GM12874 (cell line): ENCODE data around the gene ADAMTS13.

ENCODE experiments used
- CTCF ChIP-seq: IDR thresholded peaks from 2 replicates; pipeline ENCODE4 v1.5.1; 2011; ENCODE audit warnings: low read depth, mild to moderate bottlenecking, control low read depth, low read length, moderate library complexity; ENCODE audit not compliant: insufficient read depth

Gene ADAMTS13

GRCh38 chr9:133483611-133484010 is 61.4 kb downstream of the ADAMTS13 start:
- TF ChIP-seq CTCF = no peak

- TF ChIP-seq CTCF = no peak
Observed at GRCh38 chr9:133484671-133485437, 62.7 kb downstream of the ADAMTS13 start.

GRCh38 chr9:133485531-133486260 is 63.5 kb downstream of the ADAMTS13 start:
- TF ChIP-seq CTCF = no peak; the same call in 1 of the 2 replicates

- TF ChIP-seq CTCF = no peak
Observed at GRCh38 chr9:133487331-133487725, 65.2 kb downstream of the ADAMTS13 start.

- TF ChIP-seq CTCF = no peak
Observed at GRCh38 chr9:133488686-133489252, 66.6 kb downstream of the ADAMTS13 start.

- TF ChIP-seq CTCF = no peak
Observed at GRCh38 chr9:133489253-133490190, 67.4 kb downstream of the ADAMTS13 start.
